ENCODE measurements around the gene PRSS3.
"Not testable (repeated sequence)": the region's sequence is repeated elsewhere in the genome, so short reads cannot be mapped to it uniquely, and the experiment has no call there.

The PRSS3 gene

DNA sequence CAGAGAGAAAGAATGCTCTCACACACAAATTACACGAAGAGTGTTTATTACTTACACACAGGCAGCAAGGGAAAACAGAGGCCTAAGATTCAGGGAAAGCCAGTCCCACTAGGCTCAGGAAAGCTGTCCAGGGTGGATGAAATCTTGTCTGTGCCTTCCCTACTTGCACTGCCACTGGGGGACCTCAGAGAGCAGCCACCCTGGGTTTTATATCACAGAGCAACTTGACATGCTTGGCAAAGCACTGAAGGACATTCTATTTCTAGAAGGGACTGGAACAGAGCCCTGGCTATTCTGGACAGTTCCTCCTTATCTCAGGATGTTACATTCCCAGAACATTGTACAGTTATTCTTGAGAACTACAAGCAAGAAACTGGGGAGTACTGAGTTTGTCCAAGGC lies 7.5 kb upstream of the PRSS3 start:
- DNase-seq: no peak

DNA sequence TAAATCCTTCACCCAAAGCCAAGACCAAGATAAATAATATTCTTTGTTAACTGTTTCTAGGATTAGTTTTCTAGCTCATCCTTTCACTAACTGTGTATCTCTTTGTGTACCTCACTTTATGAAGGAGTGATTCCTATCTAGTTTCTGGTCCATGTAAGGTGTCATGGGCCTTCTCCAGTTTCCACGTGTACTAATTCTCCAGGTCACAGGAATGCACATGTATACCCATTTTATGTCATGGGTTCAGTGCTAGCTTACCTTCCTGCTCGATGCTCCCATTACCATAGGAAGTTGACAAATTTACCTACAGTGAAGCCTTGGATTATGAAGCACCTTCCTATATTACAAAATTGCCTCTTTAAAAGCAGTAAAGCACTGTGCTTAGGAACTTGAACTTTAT lies 5.9 kb upstream of the PRSS3 start:
- not testable (repeated sequence) for DNase-seq

DNA sequence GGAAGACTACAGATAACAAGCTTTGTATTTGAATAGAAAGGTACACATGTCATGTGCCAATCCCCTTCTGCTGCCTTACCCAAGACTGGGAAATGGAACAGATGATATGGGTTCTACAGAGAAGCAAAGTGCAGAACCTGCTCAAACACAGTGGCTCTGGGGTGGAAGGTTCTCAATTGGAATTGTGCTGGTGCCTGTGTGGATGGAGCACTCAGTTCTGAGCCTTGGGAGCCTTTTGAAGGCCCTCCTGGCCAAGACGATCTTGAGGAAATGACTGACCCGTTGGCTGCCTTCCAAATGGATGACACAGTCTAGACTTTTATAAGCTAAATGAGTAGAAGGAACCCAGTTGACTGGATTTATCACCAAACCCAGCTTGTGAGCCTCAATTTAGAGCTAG lies 4.2 kb upstream of the PRSS3 start:
- no peak for DNase-seq

DNA sequence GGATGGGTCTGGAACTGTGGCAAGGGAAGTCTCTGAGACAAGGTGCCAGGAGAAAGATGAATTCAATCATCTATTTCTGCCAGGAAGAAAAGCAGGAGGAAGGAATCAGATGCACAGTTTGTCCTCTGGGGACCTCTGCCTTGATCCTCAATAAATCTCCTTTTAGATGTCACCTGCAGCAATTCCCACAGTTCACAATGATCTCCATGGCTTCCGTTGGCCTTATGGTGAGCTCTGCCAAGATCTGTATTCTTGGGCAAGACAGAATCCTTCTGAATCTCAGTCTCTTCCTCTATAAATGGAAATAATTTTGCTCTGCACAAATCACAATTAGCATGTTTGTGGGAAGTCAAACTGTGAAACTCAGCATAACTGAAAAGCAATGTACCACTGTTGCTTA lies 1.9 kb upstream of the PRSS3 start:
- DNase-seq: not testable (repeated sequence)

DNA sequence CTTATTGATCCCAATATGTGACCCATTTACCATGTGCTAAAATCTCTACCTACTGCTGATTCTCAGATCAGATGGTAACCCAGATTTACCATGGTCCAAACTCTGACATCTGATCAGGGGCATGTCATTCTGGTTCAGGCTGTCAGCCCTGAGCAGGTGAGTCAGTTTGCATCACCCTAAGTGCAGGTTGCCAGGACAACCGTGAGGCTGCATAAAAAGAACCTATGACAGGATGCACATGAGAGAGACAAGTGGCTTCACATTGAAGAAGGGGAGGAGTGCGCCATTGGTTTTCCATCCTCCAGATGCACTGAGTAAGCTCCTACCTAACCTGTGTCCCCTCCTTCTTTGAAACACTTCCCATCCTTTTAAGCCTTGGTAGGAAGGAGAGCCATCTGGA lies 801 bp upstream of the PRSS3 start:
- DNase-seq: no peak

DNA sequence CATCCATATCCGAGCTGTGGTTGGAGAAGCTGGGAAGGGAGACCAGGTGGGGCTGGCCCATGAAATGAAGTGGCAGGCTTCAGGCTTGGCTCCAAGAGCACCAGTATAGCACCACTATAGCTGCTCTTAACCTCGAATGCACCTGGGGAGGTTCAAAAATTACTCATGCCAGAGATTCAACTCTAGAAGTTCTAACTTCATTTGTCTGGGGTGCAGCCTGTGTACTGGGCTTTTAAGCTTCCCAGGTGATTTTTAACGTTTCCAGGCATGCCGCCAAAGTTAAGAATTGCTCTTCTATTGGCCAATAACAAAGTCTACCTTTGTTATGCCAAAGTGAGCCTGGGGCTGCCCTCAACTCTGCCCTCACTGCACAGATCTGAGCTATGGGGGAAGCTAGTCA lies 458 bp downstream of the PRSS3 start:
- no peak for DNase-seq

DNA sequence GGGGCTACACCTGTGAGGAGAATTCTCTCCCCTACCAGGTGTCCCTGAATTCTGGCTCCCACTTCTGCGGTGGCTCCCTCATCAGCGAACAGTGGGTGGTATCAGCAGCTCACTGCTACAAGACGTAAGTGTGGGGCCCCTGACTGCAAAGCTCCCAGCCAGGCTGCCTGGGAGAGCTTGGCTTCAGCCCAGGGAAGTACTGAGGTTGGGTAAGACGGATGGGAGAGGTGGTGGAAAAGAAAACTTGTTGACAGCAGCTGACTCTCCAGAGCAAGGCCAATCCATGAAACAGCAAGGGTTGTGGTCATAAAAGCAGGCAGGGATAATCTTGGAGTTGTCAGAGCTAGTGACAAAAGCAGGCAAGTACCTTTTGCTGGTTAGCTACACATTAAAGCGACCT lies 1.3 kb downstream of the PRSS3 start:
- DNase-seq: not testable (repeated sequence)

DNA sequence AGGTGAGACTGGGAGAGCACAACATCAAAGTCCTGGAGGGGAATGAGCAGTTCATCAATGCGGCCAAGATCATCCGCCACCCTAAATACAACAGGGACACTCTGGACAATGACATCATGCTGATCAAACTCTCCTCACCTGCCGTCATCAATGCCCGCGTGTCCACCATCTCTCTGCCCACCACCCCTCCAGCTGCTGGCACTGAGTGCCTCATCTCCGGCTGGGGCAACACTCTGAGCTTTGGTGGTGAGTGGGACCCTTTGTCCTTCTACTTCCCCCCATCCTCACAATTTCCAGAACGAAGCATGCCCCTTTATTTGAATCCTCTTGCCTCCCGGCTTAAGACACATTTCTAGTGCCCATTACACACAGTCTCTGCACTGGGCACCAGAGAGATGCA lies 2.5 kb downstream of the PRSS3 start:
- no peak for DNase-seq

DNA sequence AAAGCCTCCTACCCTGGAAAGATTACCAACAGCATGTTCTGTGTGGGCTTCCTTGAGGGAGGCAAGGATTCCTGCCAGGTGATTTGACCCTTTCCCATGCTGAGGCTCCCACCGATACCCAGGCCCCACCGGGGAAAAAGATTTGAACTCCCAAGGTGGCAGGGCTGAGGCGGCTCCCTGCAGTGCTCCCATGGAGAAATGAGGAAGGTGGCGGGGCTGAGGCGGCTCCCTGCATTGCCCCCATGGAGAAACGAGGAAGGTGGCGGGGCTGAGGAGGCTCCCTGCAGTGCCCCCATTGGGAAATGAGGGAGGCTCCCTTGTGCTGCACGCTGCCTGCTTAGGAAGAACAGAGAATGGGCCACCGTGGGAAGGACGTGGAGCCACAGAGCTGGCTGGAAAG lies 3.2 kb downstream of the PRSS3 start:
- no peak for DNase-seq

DNA sequence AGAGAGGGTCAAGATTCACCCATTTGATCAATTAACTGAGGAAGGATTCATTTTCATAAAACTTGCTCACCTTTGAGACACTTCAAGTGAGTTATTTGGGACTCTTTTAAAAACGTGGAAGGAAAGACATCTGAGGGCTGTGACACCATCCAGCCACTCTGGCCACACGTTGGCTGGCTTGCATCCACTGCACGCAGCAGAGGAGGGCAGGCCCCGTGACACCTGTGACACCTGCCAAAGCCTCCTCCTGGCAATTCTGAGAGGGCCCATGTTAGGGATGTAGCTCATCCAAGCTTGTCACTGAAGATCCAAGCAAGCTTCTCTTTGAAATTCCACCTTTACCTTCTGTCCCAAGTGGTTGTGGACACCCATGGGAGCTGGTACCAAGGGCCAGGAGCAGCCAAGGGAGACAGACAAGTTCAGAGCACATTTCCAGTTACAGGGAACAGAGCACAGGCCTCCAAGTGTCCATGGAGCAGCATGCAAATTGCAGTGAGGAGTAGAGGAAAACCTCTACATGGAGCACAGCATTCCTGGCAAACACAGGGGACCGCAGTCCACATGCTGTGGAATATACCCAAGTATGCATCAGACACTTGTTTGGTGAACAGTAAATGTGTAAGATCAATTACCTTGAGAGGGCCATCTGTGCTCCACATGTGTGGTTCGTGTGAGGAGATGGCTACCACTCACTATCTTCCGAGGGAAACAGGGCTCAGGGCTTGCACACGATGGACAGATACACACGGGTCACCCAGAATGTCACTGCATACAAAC lies 4.8 kb downstream of the PRSS3 start:
- no peak for DNase-seq

DNA sequence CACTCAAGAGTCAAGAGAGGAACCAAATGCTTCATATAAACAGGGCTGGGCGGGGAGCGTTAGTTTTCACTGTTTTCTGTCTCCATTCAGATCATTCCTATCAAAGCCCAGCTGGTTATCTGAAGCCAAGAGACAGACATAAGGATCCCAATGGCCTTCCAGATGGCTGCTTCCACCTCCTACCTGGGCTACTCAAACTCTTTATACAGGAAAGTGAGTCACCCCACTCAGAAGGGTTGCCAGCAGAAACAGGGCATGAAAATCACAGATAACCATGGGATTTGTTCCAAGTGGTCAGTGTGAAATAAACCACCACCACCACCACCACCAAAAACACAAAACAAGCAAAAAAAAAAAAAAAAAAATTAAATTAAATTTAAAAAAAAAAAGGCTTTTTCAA lies 5.5 kb downstream of the PRSS3 start:
- no peak for DNase-seq

DNA sequence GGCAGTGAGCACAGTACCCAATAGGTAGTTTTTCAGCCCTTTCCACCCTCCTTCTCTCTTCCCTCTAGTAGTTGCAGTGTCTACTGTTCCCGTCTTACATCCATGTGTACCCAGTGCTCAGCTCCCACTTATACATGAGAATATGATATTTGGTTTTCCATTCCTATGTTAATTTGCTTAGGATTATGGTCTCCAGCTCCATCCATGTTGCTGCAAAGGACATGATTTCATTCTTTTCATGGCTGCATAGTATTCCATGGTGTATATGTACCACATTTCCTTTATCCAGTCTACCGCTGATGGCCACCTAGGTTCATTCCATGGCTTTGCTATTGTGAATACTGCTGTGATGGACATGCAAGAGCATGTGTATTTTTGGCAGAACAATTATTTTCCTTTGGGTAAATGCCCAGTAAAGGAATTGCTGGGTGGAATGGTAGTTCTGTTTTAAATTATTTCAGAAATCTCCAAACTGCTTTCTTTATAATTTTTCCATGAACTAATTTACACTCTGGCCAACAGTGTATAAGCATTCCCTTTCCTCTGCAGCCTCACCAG lies 6.7 kb downstream of the PRSS3 start:
- DNase-seq: not testable (repeated sequence)

DNA sequence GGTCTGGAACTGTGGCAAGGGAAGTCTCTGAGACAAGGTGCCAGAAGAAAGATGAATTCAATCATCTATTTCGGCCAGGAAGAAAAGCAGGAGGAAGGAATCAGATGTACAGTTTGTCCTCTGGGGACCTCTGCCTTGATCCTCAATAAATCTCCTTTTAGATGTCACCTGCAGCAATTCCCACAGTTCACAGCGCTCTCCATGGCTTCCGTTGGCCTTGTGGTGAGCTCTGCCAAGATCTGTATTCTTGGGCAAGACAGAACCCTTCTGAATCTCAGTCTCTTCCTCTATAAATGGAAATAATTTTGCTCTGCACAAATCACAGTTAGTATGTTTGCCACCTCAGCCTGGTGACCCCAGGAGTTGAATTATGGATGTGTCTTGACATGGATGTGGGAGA lies 8.8 kb downstream of the PRSS3 start:
- not testable (repeated sequence) for DNase-seq

DNA sequence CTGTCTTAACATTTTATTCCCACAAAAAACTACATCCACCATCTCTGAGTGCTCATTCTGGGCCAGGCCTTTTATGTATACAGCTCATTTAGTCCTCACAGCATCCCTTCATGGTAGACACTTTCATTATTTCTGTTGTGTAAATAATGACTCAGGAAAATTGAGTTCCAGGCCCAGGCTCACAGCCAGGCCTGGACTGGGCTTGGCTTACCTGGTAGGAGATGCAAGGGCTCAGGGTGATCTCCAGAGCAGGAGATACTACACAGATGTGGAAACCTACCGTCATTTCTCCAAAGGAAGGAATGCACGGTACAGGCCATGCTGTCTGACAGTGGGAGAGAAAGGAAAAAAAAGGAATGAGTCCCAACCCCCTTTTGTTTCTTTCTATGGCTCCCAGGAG lies 11.8 kb downstream of the PRSS3 start:
- DNase-seq: not testable (repeated sequence)

DNA sequence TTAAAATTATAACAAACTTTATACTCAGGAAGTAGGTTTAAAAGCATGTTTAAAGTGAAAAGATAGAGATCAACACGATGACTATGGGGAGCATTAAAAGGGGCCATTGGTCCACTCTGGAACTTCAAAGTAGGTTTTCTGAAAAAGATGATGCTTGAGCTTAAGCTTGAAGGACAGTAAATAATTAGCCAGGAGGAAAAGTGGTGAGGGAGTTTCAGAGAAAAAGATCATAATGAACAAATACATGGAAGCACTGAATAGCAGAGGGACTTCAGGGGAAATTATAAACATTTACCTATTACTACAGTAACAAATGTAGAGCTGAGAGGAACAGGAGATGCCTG lies 13.6 kb downstream of the PRSS3 start:
- not testable (repeated sequence) for DNase-seq

DNA sequence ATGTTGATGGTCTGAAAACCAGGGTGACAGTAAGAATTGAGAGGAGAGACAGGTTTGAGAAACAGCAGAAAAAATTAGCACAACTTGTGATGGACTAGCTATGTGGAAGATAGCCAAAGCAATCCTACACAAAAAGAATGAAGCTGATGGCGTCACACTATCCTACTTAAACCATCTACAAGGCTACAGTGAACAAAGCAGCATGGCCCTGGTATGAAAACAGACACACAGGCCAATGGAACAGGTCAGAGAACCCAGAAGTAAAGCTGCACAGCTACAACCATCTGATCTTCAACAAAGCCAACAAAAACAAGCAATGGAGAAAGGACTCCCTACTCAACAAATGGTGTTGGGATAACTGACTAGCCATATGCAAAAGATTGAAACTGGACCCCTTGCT lies 14.1 kb downstream of the PRSS3 start:
- DNase-seq: no peak

DNA sequence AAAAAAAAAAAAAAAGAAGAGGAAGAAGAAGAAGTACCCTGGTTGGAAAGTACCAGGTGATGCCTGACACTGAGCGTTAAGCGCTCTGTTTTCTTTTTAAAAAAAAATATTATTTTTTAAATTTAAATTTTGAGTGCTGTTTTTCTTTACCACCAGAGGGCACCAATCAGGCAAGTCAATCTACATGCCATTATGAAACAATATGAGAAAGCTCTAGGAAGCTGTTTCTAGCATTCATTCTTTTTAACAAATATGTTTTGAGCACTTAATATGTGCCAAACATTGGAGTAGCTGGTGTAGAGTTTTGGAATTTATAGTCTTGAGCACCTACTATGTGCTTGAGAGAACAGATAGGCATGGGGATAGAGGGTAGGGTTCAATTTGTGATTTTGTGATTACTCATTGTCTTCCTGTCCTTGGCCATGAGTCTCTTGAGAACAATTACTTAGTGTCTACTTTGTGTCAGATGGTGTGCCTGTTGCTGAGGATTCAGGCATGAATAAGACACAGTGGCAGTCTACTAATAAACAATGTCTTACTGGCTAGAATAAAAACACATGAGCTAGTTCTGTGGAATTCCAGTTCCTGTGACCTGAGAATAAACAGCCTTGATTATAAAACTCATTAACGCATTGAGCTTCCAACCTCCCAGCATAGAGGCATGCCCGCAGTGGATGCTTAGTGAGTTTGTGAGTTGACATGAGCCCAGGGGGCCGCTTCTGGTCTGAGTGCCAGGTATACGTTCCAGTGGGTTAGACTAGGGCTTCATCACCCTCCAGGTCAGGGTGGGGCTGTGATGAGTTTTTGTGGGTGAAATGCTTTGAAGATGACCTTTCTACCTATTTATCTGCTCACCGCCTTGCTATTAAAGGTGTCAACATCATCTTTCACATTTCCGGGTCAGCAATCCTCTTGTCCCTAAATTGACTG lies 18.6 kb downstream of the PRSS3 start:
- DNase-seq: peak; percentile 2

DNA sequence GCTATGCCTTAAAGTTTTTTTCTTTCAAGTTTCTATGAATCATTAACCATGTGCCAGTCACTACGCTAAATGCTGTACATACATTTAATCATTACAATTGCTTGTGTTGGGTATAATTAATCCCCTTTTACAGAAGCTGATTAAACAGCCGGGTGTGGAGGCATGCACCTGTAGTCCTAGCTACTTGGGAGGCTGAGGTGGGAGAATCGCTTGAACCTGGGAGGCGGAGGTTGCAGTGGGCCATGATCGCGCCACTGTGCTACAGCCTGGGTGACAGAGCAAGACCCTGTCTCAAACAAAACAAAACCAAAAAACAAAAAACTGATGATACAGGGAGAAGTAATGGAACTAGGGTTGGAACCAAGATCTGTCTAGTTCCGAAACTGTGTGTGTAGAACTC lies 20.4 kb downstream of the PRSS3 start:
- DNase-seq: no peak

DNA sequence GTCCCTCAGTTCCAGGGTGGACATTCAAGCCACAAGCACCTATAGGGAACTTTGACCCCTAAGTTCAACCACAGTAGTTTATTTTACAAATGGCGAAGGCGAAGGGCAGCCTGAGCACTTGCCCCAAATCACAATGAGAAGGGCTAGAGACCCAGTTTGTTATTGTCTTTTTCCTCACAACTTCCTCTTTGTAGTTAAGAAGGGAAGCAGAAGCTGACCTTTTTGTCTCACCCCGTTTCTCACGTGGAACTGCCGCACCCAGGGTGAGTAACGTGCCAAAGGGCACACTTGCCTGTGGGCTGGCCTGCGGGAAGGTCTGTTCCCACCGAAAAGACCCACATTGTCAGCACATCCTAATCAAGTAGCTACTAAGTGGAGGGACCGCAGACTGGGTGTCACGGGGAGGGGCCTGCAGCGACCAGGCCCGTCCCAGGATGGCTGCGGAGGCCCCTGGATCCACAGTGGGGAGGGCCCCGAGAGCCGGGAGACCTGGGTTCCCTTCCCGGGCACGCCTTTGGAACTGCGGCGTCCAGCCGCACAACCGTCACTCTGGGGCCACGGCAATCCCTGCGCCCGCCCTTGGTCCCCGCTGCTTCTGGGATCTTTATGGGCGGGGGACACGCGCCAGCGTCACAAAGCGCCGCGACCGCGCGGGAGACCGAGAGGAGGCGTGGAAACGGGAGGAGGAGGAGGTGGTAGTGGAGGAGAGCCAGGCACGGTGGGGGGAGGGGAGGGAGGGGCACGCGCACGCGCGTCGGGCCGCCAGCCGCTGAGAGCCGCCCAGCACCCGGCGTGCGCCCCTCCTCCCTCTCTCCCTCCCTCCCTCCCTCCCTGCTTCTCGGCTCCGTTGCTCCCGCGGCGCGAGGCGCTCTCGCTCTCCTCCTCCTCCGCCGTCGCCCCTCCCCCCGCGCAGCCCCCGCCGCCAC lies 21.2 kb downstream of the PRSS3 start, which contains the start of gene UBE2R2:
TSS of gene UBE2R2 (plus strand) at position 834 of the 926 bp plus-strand sequence. CDS start 598 bp downstream, outside the sequence.
- DNase-seq: peak; percentile 85

DNA sequence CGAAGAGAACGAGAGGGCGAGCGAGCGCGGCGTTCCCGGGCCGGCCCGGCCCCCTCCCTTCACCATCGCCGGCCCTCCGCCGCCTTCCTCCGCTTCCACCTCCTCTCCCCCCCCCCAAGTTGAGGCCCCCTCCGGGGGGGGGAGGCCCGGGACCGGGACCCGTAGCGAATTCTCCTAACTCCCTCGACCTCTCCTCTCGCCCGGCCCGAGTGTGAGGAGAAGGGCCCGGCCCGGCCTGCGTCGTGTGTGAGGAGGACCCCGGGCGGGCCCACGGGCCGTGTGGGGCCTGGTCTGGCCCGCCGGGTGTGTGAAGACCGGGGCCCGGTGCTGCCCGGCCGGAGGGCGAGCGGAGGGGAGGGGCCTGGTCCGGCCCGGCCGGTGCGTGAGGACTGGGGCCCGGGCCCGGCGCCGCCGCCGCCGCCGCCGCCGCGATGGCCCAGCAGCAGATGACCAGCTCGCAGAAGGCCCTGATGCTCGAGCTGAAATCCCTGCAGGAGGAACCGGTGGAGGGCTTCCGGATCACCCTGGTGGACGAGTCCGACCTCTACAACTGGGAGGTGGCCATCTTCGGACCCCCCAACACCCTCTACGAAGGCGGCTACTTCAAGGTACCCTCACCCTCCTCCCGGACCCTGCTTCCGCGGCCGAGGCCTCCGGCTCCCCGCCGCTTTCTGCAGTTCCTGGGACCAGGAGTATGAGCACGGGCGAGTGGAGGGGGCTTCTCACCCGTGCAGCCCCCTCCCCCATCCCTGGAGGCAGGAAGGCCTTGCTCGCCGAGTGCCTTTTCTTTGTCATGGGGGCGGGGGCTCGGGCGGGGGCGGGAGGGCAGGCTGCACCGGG lies 22.2 kb downstream of the PRSS3 start:
- peak; percentile 18 for DNase-seq

DNA sequence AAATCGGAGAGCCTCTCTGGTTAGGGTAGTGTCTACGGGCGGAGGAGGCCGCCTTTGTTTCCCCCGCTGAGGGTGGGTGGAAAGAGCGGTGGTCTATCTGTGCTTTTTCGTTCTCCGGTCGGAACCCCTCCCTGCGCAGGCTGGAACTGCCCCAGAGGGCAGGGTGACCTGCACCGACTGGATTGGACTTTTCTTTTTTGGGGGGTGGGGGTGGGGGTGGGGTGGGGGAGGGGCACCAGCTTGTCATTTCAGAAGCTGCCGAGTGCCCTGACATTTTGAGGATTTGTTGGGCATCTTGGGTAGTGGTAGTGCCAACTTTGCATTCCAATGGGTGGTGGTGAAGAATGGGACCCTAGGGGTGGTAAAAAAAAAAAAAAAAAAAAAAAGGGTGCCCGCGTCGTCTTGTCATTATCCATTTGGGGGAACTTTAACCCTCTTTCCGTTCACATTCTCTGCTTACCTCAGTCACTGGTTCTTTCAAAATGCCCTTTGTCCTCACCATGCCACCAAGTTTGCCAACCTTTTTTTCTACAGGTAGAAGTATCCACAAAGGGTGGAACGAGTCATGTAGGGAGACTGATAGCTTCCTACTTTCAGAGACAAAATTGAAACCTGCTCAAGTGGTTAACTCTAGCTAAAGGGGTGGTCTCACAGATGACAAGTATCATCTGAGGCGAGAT lies 22.9 kb downstream of the PRSS3 start:
- DNase-seq: no peak

All from T1000 (cell line).